HepG2 (cell line): Measurements from ENCODE around the gene ANKRD2. TPM values are rescaled to one million over a fixed set of nuclear protein-coding genes. Genes with fewer than 3 reads are reported as not detected.
A peak's percentile ranks its signal among the peaks of the same experiment; 100 is the strongest.

Experiments used
- ATAC-seq: fragments of 200-7000 bp; cut with Tn5 transposase; 3 replicates; pipeline ENCODE4 v1.9.1; 2020; ENCODE audit warnings: mild to moderate bottlenecking, moderate library complexity
- BruUV-seq: library from RNA; stranded (reverse); fragments of 400-500 nt; replicated peaks from 2 replicates; lab custom pipeline; 2021; lab: Mats Ljungman, UMichigan
- CTCF ChIA-PET: fragments of 300-600 bp; formaldehyde crosslinking; extraction: SDS; loops from one replicate; lab custom pipeline; 2021; ENCODE audit warnings: low total read pairs, inconsistent platforms, low intra/inter-chr PET ratio; lab: Yijun Ruan, JAX
- POLR2A ChIA-PET: fragments of 350-600 bp; sonication (Branson Sonifier 250); formaldehyde crosslinking; loops from one replicate; lab custom pipeline; 2020; ENCODE audit warnings: antibody characterized with exemption, inconsistent platforms; lab: Yijun Ruan, JAX
- DNase-seq: peaks from one replicate; pipeline ENCODE4 v3.0.0-alpha.2; 2015; ENCODE audit warnings: low spot score
- FAIRE-seq: peaks from 3 replicates; lab custom pipeline; 2011; peaks lifted over from hg19 to GRCh38; lab: Jason Lieb, UNC
- H2AFZ ChIP-seq: one replicate; pipeline ENCODE4 v1.6.1; 2011; ENCODE audit warnings: low read length, inconsistent platforms
- H3K27ac ChIP-seq: fragments of 300-600 bp; 3 replicates; pipeline ENCODE4 v1.8.0; 2011; ENCODE audit warnings: mixed run types, mild to moderate bottlenecking, mixed read lengths, low read length, inconsistent platforms; ENCODE audit not compliant: insufficient read depth; ENCODE audit errors: extremely low read length
- H3K27me3 ChIP-seq, 2 experiments: fragments of 200-600 bp in 1 of 2; 2 replicates in 1 of 2; 3 replicates in 1 of 2; pipeline versions ENCODE4 v1.6.0 to v1.8.0; 2011; ENCODE audit warnings: low read length in 2 of 2, mild to moderate bottlenecking in 2 of 2, moderate library complexity in 2 of 2, inconsistent platforms in 1 of 2; ENCODE audit not compliant: insufficient read depth in 2 of 2, control insufficient read depth in 1 of 2
- H3K36me3 ChIP-seq, 2 experiments: fragments of 200-600 bp in 1 of 2; replicated peaks in 1 of 2; 2 replicates in 1 of 2; 3 replicates in 1 of 2; pipeline versions ENCODE4 v1.5.1 to v1.8.0; 2011; ENCODE audit warnings: low read length in 2 of 2, inconsistent platforms in 1 of 2; ENCODE audit not compliant: insufficient read depth in 2 of 2, control insufficient read depth in 1 of 2
- H3K4me1 ChIP-seq: 2 replicates; pipeline ENCODE4 v1.5.1; 2012; ENCODE audit warnings: low read length, inconsistent platforms; ENCODE audit not compliant: insufficient read depth
- H3K4me2 ChIP-seq: 2 replicates; pipeline ENCODE4 v1.6.0; 2011; ENCODE audit warnings: low read depth, low read length, inconsistent platforms
- H3K4me3 ChIP-seq, 3 experiments: fragments of 200-600 bp in 1 of 3; sonication (generic), shearing (Covaris generic) in 1 of 3; replicated peaks in 1 of 3; 2 replicates each; pipeline ENCODE4 v1.5.1; 2011 to 2016; ENCODE audit warnings: low read length in 3 of 3, inconsistent platforms in 2 of 3, low read depth in 2 of 3, mild to moderate bottlenecking in 2 of 3, control low read depth in 1 of 3, mixed read lengths in 1 of 3; ENCODE audit not compliant: insufficient read depth in 1 of 3
- H3K79me2 ChIP-seq: one replicate; pipeline ENCODE4 v1.6.1; 2011; ENCODE audit warnings: low read length, inconsistent platforms; ENCODE audit not compliant: insufficient read depth
- H3K9ac ChIP-seq: 2 replicates; pipeline ENCODE4 v1.6.0; 2011; ENCODE audit warnings: mild to moderate bottlenecking, low read depth, low read length, inconsistent platforms; ENCODE audit not compliant: insufficient read depth
- H3K9me3 ChIP-seq: 2 replicates; pipeline ENCODE4 v1.5.1; 2012; ENCODE audit warnings: mild to moderate bottlenecking, low read length
- H4K20me1 ChIP-seq: 2 replicates; pipeline ENCODE4 v1.6.0; 2011; ENCODE audit warnings: inconsistent platforms, mild to moderate bottlenecking, low read length, moderate library complexity; ENCODE audit not compliant: insufficient read depth
- IKZF1 ChIP-seq: fragments of 450-650 bp; IDR thresholded peaks from 2 replicates; pipeline ENCODE4 v1.7.1; 2016
- ISL2 ChIP-seq: sonication (generic); formaldehyde crosslinking; IDR thresholded peaks from 2 replicates; pipeline ENCODE4 v1.5.0; 2020; ENCODE audit warnings: missing genetic modification reagents
- PHF21A ChIP-seq: sonication (generic); formaldehyde crosslinking; IDR thresholded peaks from 2 replicates; pipeline ENCODE4 v1.5.0; 2020; ENCODE audit warnings: mild to moderate bottlenecking, missing genetic modification reagents
- ZGPAT ChIP-seq: IDR thresholded peaks from 2 replicates; pipeline ENCODE4 v1.6.1; 2016; ENCODE audit warnings: mild to moderate bottlenecking
- ZNF292 ChIP-seq: sonication (generic); formaldehyde crosslinking; IDR thresholded peaks from 2 replicates; pipeline ENCODE4 v1.8.1; 2022; ENCODE audit warnings: mild to moderate bottlenecking, low read depth, missing genetic modification reagents, borderline replicate concordance
- ZNF512 ChIP-seq: sonication (generic); formaldehyde crosslinking; IDR thresholded peaks from 2 replicates; pipeline ENCODE4 v1.4.0; 2020; ENCODE audit warnings: mild to moderate bottlenecking, missing genetic modification reagents
- ZNF577 ChIP-seq: sonication (generic); formaldehyde crosslinking; IDR thresholded peaks from 2 replicates; pipeline ENCODE4 v1.4.0; 2020; ENCODE audit warnings: mild to moderate bottlenecking, low read depth, missing genetic modification reagents, borderline replicate concordance
- ZNF891 ChIP-seq: sonication (generic); formaldehyde crosslinking; IDR thresholded peaks from 2 replicates; pipeline ENCODE4 v1.5.0; 2020; ENCODE audit warnings: mild to moderate bottlenecking, missing genetic modification reagents
- WGBS: methylation state at CpG from one replicate; pipeline ENCODE4 v1.1.6; 2017; ENCODE audit warnings: low lambda C conversion rate; 5-methylcytosine and 5-hydroxymethylcytosine counted together
- in situ Hi-C: cut with HindIII; loops from 2 replicates; pipeline ENCODE4 v1.10.0; 2017; ENCODE audit warnings: low pct_unique_long_range_greater_than_20kb; ENCODE audit not compliant: extremely low pct_ligation_motif_present
- intact Hi-C: fragments of 100-400 bp; cut with micrococcal nuclease; formaldehyde crosslinking; loops from one replicate; pipeline ENCODE4 v1.10.0; 2022; ENCODE audit not compliant: unreplicated experiment
- polyA plus RNA-seq, 8 experiments: library from polyadenylated mRNA; depleted of rRNA in 3 of 8; stranded (reverse) in 7 of 8; unstranded in 1 of 8; fragments of >200 nt; fragmentation: Illumina TruSeq in 4 of 8; extraction: Trizol in 4 of 8; gene quantifications; 2 replicates each; pipeline versions ENCODE4 v1.2.1 to v1.2.3, GENCODE V29; 2011 to 2016; ENCODE audit warnings: low read depth in 4 of 8, missing spikeins in 1 of 8, mixed read lengths in 1 of 8; ENCODE audit not compliant: insufficient read depth in 1 of 8
- total RNA-seq, 5 experiments: library from RNA; depleted of rRNA; stranded (reverse); fragments of >200 nt; fragmentation: Illumina TruSeq; extraction: Trizol; gene quantifications; 2 replicates each; pipeline ENCODE4 v1.2.3, GENCODE V29; 2016; ENCODE audit warnings: low read depth in 1 of 5
- TF ChIP-seq, protein P1 (sequence below): sonication (generic); formaldehyde crosslinking; conservative IDR thresholded peaks from 2 replicates; pipeline ENCODE4 v1.4.0; 2020; ENCODE audit warnings: missing genetic modification reagents

The ANKRD2 gene
- total and polyA plus RNA-seq, 2 of the 13 experiments (the other 11 are each of a cell fraction or from before 2014, with no cell fraction given), result not detected

DNA sequence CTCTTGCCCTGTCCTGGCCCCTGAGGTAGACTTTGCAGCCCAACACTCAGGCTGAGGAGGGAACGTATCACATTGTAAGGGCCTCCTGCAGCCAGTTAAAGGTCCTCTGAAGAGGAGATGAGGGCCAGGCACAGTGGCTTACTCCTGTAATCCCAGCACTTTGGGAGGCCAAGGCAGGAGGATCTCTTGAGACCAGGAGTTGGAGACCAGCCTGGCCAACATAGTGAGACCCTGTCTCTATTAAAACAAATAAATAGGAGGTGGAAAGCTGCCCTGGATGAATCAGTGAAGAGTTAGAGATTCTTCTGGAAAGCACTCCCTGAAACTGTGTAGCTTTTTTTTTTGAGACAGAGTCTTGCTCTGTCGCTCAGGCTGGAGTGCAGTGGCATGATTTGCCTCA is 14.6 kb downstream of the ANKRD2 start (continued):
- TF ChIP-seq ZGPAT (CRISPR knock-in tag) (no peak), ZNF577 (CRISPR knock-in tag) (no peak)
- TF ChIP-seq, protein P1, sequence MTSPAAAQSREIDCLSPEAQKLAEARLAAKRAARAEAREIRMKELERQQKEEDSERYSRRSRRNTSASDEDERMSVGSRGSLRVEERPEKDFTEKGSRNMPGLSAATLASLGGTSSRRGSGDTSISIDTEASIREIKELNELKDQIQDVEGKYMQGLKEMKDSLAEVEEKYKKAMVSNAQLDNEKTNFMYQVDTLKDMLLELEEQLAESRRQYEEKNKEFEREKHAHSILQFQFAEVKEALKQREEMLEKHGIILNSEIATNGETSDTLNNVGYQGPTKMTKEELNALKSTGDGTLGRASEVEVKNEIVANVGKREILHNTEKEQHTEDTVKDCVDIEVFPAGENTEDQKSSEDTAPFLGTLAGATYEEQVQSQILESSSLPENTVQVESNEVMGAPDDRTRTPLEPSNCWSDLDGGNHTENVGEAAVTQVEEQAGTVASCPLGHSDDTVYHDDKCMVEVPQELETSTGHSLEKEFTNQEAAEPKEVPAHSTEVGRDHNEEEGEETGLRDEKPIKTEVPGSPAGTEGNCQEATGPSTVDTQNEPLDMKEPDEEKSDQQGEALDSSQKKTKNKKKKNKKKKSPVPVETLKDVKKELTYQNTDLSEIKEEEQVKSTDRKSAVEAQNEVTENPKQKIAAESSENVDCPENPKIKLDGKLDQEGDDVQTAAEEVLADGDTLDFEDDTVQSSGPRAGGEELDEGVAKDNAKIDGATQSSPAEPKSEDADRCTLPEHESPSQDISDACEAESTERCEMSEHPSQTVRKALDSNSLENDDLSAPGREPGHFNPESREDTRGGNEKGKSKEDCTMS, result no peak

GRCh38 chr10:97589479-97589878 is 16.9 kb downstream of the ANKRD2 start, which contains the start of gene C10orf62:
C10orf62 (plus strand) TSS chr10:97589721; CDS start chr10:97589898, 177 bp downstream.
- ATAC-seq (no peak), DNase-seq (no peak), FAIRE-seq (no peak)
- Histone ChIP-seq H3K9me3 (no peaks in the 10 kb centered on the region), H3K27ac (peak within 1 kb of the TSS; percentile 46), H2AFZ (no peak within 1 kb of the TSS), H3K4me1 (peaks cover 59% of the 10 kb centered on the region), H3K36me3 (no peaks in the 10 kb centered on the region; a peak in 1 of 5 replicates), H3K4me2 (peak within 1 kb of the TSS; percentile 39), H3K4me3 (no peak within 1 kb of the TSS; a peak in 1 of 6 replicates), H3K9ac (no peak within 1 kb of the TSS), H3K79me2 (peaks cover 3% of the 10 kb centered on the region), H3K27me3 (no peaks in the 10 kb centered on the region), H4K20me1 (no peaks in the 10 kb centered on the region)
- intact Hi-C loops (no loop called here), in situ Hi-C loops (no loop called here)
- no TSS peak for BruUV-seq
- TF ChIP-seq ISL2 (CRISPR knock-in tag) (no peak), ZNF512 (CRISPR knock-in tag) (no peak), ZNF891 (no peak), PHF21A (CRISPR knock-in tag) (no peak), ZNF292 (CRISPR knock-in tag) (no peak), IKZF1 (no peak)
- CTCF ChIA-PET, result no interaction called here
- POLR2A ChIA-PET, result no interaction called here
- no CpG with 5 or more reads among the region's 3 CpGs for WGBS
